HT-29 (cell line): ENCODE measurements around the gene GPR35. TPM values are rescaled to one million over a fixed set of nuclear protein-coding genes. Genes with fewer than 3 reads are reported as not detected.

ENCODE experiments used
- DNase-seq: peaks from one replicate; pipeline ENCODE4 v3.0.0-alpha.2; 2015; ENCODE audit warnings: low spot score
- total RNA-seq: library from RNA; depleted of rRNA; stranded (reverse); fragments of >200 nt; shearing (Covaris generic); gene quantifications from 2 replicates; pipeline ENCODE4 v1.2.3, GENCODE V29; 2014

Gene GPR35
- total RNA-seq, 1 experiment from 2014 or later, result 180 TPM

DNA sequence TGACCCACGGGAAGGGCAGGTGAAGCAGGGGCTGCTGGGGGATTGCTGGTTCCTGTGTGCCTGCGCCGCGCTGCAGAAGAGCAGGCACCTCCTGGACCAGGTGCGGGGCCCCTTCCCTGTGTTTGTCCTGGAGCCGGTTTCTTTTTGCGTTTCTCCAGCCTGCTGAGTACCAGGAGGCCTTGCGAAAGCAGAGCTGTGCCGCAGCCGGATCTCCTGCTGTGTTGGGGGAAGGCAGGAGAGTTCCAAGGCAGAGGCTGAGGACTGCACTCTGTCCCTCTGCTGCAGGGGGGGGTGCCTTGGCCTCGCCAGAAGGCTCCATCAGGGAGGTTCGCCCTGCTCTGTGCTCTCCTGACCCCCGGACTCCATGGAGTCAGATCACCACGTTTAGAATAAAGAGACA is 35.9 kb upstream of the GPR35 start:
- no peak for DNase-seq

DNA sequence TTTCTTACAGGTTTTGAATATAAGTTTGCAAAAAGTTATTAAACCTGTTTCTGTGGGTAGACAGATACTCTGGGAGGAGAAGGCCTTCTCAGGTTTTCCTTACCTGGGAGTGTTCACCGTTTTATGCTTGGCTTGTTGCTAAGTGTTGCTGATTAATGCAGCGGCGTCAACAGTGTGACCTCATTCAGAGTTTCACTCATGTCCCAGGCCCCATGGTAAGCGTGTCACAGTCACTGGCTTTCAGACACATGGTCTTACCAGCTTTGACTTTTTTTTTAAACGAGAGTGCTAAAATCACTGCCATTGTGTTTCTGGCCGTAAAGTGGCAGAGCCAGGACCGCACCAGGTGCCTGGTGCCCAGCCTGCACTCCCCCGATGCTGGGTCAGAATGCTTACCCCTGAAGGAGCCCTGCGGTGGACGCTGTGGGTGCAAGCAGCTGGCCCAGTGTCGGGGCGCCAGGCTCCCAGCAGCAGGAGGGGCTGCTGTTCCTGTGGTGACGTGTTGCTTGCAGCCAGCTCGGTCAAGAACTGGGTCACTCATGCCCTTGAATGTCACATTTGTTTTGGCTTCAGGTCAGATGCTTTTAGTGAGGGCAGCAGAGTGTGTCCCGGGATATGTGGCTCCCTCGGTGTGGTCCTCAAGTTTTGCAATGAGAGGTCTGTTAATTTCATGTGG is 35.3 kb upstream of the GPR35 start:
- no peak for DNase-seq

- DNase-seq, result no peak
These were observed 34.6 kb upstream of the GPR35 start for GRCh38 chr2:240590681-240591111.

DNA sequence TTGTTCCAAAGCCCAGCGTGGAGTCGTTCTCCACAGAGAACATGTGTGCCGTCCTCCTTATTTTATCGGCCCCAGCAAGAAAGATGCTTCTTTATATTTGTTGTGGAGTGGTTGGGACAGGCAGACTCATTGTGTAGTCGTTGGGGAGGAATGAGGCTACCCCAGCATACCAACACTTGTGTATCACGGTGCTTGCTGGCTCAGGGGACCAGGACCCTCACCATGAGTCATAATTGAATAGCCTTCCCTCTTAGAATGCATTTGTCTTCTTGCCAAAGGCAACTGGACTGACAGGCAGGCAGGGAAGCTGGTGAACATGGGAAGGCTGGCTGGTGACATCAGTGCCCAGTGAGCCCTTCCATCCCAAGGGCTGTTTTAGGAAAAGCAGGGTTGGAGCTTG is 34.1 kb upstream of the GPR35 start:
- DNase-seq, result no peak

DNA sequence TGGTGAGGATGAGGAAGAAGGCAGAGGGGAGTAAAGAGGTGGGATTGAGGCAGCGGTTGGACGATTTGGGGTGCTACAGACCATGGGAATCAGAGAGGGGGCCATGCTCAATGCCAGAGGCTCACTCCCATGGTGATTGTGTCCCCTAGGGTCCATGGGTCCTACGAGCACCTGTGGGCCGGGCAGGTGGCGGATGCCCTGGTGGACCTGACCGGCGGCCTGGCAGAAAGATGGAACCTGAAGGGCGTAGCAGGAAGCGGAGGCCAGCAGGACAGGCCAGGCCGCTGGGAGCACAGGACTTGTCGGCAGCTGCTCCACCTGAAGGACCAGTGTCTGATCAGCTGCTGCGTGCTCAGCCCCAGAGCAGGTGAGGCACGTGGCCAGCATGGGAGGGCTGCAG is 33.5 kb upstream of the GPR35 start:
- no peak for DNase-seq

DNA sequence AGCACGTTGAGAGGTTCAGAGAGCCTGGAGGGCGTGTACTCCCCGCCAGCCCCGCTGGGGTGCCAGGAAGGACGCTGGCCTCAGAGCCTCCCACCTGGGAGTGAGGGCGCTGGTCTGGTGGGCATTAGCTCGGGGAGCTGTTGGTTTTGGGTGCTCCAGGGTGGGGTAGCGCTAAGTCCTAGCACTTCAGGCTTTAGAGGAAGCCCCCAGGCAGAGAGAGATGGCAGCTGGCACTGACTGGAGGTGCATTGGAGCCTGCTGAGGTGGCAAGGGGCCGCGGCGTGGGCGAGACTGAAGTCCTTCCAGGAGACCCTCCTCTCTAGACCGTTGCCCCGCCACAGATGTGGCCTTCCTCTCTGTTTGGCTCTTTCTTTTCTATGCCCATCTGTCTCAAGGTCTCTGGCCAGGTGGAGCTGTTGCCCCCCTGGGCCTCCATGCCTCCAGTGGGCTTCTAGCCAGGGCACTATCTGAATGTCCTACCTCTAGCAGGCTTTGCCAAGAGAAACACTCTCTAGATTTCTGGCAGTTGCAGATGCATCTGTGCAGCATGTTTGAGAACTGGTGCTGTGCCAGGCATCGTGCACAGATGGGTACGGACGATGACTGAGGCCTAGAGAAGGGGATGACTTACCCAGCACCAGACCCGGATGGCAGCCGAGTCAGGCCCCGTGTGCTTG is 32.1 kb upstream of the GPR35 start:
- DNase-seq, result no peak

GRCh38 chr2:240593703-240594451 is 31.4 kb upstream of the GPR35 start:
- no peak for DNase-seq

DNA sequence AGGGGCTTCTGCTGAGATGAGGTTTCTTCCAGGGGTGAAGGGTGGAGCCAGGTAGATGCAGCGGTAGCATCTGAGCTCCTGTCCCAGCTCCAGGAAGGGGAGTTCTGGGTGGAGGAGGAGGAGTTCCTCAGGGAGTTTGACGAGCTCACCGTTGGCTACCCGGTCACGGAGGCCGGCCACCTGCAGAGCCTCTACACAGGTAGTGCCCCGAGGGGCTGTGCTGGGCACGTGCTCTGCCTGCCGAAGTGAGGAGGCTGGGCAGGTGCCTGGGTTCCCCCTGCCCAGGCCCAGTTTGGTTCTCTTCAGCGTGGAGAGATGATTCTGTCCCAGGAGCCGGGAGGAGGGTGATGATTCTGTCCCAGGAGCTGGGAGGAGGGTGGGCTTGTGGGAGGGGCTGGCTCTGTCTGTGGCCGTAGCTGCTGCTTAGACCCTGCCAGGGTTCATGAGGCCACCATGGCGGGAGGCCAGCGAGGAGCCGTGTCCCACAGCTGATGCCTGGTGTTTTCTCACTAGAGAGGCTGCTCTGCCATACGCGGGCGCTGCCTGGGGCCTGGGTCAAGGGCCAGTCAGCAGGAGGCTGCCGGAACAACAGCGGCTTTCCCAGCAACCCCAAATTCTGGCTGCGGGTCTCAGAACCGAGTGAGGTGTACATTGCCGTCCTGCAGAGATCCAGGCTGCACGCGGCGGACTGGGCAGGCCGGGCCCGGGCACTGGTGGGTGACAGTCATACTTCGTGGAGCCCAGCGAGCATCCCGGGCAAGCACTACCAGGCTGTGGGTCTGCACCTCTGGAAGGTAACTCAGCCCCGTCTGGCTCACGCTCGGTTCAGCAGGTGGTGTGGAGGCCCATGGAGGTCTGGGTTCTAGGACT is 30.5 kb upstream of the GPR35 start:
- no peak for DNase-seq

- DNase-seq, result no peak
These were observed 29.8 kb upstream of the GPR35 start for GRCh38 chr2:240595381-240596079.

DNA sequence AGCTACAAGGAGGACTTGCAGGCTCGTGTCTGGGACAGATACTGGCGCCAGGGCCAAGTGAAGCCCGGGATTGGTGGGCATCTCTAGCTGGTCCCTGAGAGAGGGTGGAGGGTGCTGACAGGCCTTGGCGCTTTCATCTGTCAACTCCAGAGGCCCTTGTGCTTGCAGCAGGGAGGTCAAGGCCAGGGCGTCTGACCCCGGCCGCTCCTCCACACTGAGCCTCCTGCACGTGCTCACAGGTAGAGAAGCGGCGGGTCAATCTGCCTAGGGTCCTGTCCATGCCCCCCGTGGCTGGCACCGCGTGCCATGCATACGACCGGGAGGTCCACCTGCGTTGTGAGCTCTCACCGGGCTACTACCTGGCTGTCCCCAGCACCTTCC is 29.2 kb upstream of the GPR35 start:
- no peak for DNase-seq

DNA sequence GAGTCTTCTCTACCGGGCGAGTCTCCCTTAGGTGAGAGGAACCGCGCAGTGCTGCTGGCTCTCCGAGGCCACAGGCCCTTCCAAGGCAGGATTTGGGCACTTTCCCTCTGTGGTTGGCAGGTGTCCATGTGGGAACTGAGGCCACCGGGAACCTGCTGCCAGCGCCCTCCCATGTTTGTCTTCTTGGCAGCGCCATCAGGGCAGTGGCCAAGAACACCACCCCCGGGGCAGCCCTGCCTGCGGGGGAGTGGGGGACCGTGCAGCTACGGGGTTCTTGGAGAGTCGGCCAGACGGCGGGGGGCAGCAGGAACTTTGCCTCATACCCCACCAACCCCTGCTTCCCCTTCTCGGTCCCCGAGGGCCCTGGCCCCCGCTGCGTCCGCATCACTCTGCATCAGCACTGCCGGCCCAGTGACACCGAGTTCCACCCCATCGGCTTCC is 28.8 kb upstream of the GPR35 start:
- no peak for DNase-seq

DNA sequence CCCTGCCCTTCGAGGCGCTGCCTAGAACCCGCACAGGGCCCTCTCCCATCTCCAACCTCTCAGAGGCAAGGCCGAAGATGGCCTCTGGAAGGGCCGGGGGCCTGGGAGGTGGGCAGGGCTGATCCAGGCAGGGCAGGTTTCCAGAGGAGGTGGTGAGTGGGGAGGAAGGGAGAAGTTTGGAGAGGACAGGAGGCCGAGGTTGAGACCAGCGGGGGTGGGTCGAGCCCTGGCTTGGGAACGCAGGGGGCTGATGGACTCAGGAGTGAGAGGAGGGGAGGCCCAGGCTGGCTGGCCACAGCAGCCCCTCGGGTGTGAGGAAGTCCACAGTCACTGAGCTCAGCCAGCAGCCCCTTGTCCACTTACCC is 28.2 kb upstream of the GPR35 start:
- DNase-seq, result no peak

DNA sequence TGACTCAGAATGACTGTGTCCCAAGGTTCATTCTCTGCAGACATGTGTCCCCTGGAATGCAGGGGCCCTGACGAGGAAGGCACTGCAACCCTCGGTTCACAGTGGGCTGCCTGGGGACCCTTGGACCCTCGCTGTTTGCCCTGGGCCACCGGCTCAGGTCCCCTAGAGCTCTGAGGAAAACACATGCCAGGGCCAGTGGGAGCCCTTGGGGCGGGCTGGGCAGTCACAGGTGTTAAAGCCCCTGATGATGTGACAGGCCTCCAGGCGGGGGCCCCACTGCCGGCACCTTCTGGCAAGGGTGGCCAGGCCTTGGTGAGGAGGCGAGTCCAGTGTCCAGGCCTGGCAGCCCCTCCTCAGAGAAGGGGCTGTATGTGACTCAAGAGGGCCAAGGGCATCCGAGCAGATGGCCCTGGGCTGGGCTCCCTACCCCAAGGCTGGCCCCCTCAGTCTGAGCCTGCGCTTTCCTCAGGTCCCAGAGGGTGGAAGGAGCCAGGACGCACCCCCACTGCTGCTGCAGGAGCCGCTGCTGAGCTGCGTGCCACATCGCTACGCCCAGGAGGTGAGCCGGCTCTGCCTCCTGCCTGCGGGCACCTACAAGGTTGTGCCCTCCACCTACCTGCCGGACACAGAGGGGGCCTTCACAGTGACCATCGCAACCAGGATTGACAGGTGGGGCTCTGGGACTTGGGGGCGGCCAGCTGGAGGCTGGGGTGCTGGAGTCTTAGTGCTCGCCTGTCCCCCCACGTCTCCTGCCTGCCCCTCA is 27.7 kb upstream of the GPR35 start:
- DNase-seq, result no peak

DNA sequence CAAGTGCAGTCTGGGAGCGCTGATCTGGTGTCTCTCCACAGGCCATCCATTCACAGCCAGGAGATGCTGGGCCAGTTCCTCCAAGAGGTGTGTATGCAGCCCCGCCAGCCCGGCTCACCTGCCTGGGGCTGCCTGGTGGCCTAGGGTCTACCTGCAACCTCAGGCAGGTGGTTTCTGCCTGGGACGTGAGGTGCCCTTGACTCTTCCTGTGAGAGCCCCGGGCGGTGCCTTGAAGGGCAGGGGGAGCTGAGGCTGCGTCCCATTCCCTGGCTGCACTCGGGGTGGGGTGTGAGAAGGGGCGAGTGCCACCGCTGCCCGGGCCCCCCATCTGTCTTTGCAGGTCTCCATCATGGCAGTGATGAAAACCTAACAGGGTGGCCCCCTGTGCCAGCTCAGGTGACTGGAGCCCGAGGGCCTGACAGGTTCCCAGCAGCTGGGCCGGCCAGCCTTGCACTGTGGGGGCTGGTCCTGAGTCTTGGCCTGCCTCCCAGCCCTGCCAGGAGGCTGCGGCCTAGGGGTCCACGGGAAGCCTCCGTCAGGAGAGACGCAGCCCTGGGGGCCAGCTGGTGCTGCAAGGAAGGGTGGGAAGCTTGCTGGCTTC is 26.9 kb upstream of the GPR35 start:
- DNase-seq, result no peak

DNA sequence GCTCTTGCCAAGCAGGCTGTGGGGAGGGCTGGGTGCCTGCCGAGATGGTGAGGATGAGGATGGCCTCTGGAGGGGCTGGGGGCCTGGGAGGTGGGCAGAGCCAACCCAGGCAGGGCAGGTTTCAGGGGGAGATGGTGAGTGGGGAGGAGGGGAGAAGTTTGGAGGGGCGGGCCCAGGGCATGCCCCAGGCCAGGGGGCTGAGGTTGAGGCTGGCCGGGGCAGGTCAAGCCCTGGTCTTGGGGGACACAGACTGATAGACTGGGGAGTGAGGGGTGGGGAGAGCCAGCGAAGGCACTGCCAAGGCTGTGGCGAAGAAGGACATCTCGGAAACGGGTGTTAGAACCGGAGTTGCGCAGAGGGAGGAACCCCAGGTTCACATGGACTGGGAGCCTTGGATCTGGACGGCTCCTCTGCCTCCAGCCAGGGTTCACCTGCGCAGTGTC is 26.1 kb upstream of the GPR35 start:
- DNase-seq, result no peak

- no peak for DNase-seq
These were observed 24.8 kb upstream of the GPR35 start for GRCh38 chr2:240600451-240600961.

DNA sequence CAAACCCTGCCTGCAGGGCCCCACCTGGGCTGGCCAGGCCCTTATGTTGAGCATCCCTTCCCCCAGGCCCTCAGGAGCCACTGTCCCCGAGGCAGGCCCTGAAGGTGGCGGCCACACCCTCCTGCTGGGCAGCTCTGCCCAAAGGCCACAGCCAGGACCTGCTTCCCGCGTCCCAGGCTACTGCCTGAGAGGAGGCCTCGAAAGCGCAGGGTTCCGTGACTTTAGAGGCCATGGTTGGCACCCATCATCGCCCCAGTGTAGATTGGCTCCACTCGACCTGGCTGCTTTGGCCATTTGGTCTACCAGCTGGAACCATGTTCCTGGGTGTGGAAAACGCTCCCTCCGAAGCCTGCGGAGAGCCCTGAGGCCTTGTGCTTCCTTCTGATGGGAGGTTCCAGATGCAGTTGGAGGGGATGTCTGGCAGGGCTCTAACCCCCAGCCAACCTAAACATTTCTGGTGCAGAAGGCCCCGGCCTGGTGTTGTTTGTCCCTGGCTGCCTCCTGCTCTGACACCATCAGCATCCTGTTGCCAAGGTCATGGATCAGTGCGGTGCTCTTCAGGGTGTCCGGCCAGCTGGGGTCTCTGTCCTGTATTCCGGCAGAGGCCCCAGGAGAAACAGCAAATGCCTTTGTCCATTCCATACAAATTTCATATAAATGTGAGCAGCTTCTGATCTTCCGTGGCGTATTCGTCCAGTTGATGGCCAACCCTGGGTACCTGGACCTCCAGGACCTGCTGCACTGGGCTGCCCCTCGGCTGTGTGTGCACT is 24.0 kb upstream of the GPR35 start:
- DNase-seq, result no peak

- DNase-seq, result no peak
These were observed 23.5 kb upstream of the GPR35 start for GRCh38 chr2:240601831-240602160.
